Activated CD4-positive, alpha-beta T cell treated with anti-CD3 and anti-CD28 coated beads, Interleukin-2, amount 10 ng/mL, durations not matched to agents 7 days and 5 days (primary cell): ENCODE measurements around the gene ADI1. TPM values are rescaled to one million over a fixed set of nuclear protein-coding genes. Genes with fewer than 3 reads are reported as not detected.
A peak's percentile ranks its signal among the peaks of the same experiment; 100 is the strongest.
"Not testable (repeated sequence)": the region's sequence is repeated elsewhere in the genome, so short reads cannot be mapped to it uniquely, and the experiment has no call there.

ENCODE experiments used
- CTCF ChIA-PET: fragments of 350-600 bp; sonication (Branson Sonifier 250); formaldehyde crosslinking; loops from one replicate; lab custom pipeline; 2021; ENCODE audit warnings: antibody characterized with exemption; lab: Charles Lee
- POLR2A ChIA-PET: fragments of 350-600 bp; sonication (Branson Sonifier 250); formaldehyde crosslinking; loops from one replicate; lab custom pipeline; 2021; ENCODE audit warnings: antibody characterized with exemption; lab: Charles Lee
- DNase-seq: peaks from one replicate; pipeline ENCODE4 v3.0.0-alpha.2; 2020
- H3K27ac Mint-ChIP-seq: one replicate; pipeline ENCODE4 v1.8.0; 2021; ENCODE audit warnings: mild to moderate bottlenecking, moderate library complexity, mixed read lengths
- H3K27me3 Mint-ChIP-seq: one replicate; pipeline ENCODE4 v1.8.0; 2021; ENCODE audit warnings: mixed read lengths
- H3K36me3 Mint-ChIP-seq: one replicate; pipeline ENCODE4 v1.8.0; 2021; ENCODE audit warnings: low read depth, mixed read lengths
- H3K4me1 Mint-ChIP-seq: one replicate; pipeline ENCODE4 v1.8.0; 2021; ENCODE audit warnings: mixed read lengths
- H3K4me3 Mint-ChIP-seq: one replicate; pipeline ENCODE4 v1.8.0; 2021; ENCODE audit warnings: mild to moderate bottlenecking, moderate library complexity, mixed read lengths
- H3K9me3 Mint-ChIP-seq: one replicate; pipeline ENCODE4 v1.8.0; 2021; ENCODE audit warnings: mixed read lengths
- total RNA-seq, 2 experiments: library from RNA; stranded (reverse); gene quantifications; one replicate each; pipeline ENCODE4 v1.2.3, GENCODE V29; 2021

Gene ADI1
- total RNA-seq, 2 experiments from 2014 or later, result 45.7 to 48.2 TPM

GRCh38 chr2:3522961-3523421, 3.7 kb upstream of the ADI1 start:
- Mint-ChIP-seq H3K9me3 (no peaks in the 10 kb centered on the region), H3K4me1 (peaks cover 23% of the 10 kb centered on the region), H3K4me3 (no peak overlapping the region), H3K27me3 (no peaks in the 10 kb centered on the region), H3K27ac (no peak overlapping the region), H3K36me3 (peaks cover 2% of the 10 kb centered on the region)
- ChIA-PET CTCF (no interaction called here), POLR2A (no interaction called here)
- DNase-seq, result no peak

DNA sequence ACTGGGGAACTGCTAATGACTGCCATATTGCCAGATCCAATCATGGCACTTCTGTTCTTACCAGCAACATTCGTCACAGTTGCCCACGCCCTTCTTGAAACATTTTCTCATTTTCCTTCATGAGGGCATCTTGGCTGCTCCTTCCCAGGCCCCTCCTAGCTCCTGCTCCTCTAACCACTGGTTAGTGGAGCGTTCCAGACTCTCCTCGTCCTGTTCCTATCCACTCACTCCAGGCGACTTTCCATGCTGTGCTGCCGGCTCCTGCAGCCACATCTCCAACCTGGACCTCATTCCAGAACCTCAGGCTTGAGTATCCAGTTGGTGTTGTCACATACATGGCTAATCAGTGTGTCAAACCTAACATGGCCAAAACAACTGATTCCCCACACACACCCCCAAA, 1.3 kb upstream of the ADI1 start:
- H3K4me3 Mint-ChIP-seq, result peak overlapping the region; percentile 93
- peak overlapping the region; percentile 91 for H3K27ac Mint-ChIP-seq
- CTCF ChIA-PET, result no interaction called here

GRCh38 chr2:3518496-3519254, 656 bp downstream of the ADI1 start:
- CTCF ChIA-PET, result interaction anchor here (1.3 kb wide), 1 partner anchor 133 kb away, joined by 4 read pairs; no protein-coding TSS in a partner anchor
- peaks cover 39% of the 10 kb centered on the region for H3K4me1 Mint-ChIP-seq
- no peaks in the 10 kb centered on the region for H3K27me3 Mint-ChIP-seq
- peak overlapping the region; percentile 91 for H3K27ac Mint-ChIP-seq
- H3K4me3 Mint-ChIP-seq, result peak overlapping the region; percentile 93
- H3K9me3 Mint-ChIP-seq, result peaks cover 20% of the 10 kb centered on the region
- POLR2A ChIA-PET, result interaction anchor here (1.3 kb wide), 1 partner anchor 40 kb away, joined by 3 read pairs; the partner anchor contains the start of gene RNASEH1
- peaks cover 34% of the 10 kb centered on the region for H3K36me3 Mint-ChIP-seq
- peak; percentile 97 for DNase-seq

More for the DNA sequence above, 1.3 kb upstream of the ADI1 start:
- no peaks in the 10 kb centered on the region for H3K27me3 Mint-ChIP-seq
- H3K4me1 Mint-ChIP-seq, result peaks cover 29% of the 10 kb centered on the region
- no peak for DNase-seq
- H3K9me3 Mint-ChIP-seq, result peaks cover 4% of the 10 kb centered on the region
- POLR2A ChIA-PET, result no interaction called here
- peaks cover 18% of the 10 kb centered on the region for H3K36me3 Mint-ChIP-seq

DNA sequence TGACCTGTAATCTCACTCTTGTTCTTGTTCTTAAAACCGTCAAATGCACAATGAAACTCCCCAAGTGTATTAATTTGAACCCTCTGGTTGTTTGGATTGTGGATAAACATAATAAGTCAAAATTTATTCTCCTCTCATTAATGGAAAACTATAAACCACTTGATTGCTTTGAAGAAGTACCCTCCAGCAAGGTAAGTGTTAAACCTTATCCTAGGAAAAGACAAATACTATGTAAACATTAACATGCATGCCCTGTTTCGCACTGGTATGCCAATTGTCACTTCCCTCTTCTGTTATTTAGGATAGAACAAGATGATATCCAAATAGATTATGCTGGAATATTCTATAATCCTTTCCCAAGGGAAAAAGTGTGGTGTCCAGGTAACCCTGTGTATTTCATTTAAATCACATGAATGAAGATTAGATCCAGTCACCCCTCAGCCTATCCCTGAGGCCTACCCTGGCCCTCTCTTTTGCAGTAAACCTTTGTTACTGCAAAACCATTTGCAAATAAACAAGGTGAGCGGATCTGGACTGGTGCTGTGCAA, 1.3 kb downstream of the ADI1 start:
- peak overlapping the region; percentile 93 for H3K4me3 Mint-ChIP-seq

GRCh38 chr2:3516831-3517230, 2.5 kb downstream of the ADI1 start:
- H3K9me3 Mint-ChIP-seq, result peaks cover 24% of the 10 kb centered on the region
- peaks cover 51% of the 10 kb centered on the region for H3K36me3 Mint-ChIP-seq
- no peak overlapping the region for H3K27ac Mint-ChIP-seq
- no peaks in the 10 kb centered on the region for H3K27me3 Mint-ChIP-seq
- no peak for DNase-seq
- CTCF ChIA-PET, result interaction anchor here (1.1 to 1.2 kb wide), 4 partner anchors 9 to 92 kb away, joined by 3 to 6 read pairs (median 3); partner anchors contain the start of gene RNASEH1
- POLR2A ChIA-PET, result no interaction called here
- H3K4me1 Mint-ChIP-seq, result peaks cover 44% of the 10 kb centered on the region
- no peak overlapping the region for H3K4me3 Mint-ChIP-seq

More for the DNA sequence above, 1.3 kb downstream of the ADI1 start:
- Mint-ChIP-seq H3K9me3 (peaks cover 20% of the 10 kb centered on the region), H3K27me3 (no peaks in the 10 kb centered on the region), H3K27ac (peak overlapping the region; percentile 91), H3K4me1 (peaks cover 44% of the 10 kb centered on the region), H3K36me3 (peaks cover 40% of the 10 kb centered on the region)
- CTCF ChIA-PET, result interaction anchor here (1.3 kb wide), 1 partner anchor 134 kb away, joined by 4 read pairs; no protein-coding TSS in a partner anchor
- no peak for DNase-seq
- POLR2A ChIA-PET, result interaction anchor here (1.3 kb wide), 1 partner anchor 40 kb away, joined by 3 read pairs; the partner anchor contains the start of gene RNASEH1

DNA sequence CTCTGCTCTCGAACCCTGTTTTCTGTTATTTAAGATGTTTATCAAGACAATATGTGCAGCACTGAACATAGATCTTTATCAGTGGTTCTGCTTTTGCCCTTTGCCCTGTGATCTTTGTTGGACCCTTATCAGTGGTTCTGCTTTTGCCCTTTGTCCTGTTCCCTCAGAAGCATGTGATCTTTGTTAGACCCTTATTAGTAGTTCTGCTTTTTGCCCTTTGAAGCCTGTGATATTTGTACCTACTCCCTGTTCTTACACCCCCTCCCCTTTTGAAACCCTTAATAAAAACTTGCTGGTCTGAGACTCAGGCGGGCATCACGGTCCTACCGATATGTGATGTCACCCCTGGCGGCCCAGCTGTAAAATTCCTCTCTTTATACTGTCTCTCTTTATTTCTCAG, 3.9 kb downstream of the ADI1 start:
- Mint-ChIP-seq H3K36me3 (peaks cover 62% of the 10 kb centered on the region), H3K4me1 (peaks cover 34% of the 10 kb centered on the region), H3K9me3 (peaks cover 29% of the 10 kb centered on the region)
- H3K27me3 Mint-ChIP-seq, DNase-seq, CTCF ChIA-PET, H3K4me3 Mint-ChIP-seq, H3K27ac Mint-ChIP-seq, POLR2A ChIA-PET: not testable (repeated sequence)

DNA sequence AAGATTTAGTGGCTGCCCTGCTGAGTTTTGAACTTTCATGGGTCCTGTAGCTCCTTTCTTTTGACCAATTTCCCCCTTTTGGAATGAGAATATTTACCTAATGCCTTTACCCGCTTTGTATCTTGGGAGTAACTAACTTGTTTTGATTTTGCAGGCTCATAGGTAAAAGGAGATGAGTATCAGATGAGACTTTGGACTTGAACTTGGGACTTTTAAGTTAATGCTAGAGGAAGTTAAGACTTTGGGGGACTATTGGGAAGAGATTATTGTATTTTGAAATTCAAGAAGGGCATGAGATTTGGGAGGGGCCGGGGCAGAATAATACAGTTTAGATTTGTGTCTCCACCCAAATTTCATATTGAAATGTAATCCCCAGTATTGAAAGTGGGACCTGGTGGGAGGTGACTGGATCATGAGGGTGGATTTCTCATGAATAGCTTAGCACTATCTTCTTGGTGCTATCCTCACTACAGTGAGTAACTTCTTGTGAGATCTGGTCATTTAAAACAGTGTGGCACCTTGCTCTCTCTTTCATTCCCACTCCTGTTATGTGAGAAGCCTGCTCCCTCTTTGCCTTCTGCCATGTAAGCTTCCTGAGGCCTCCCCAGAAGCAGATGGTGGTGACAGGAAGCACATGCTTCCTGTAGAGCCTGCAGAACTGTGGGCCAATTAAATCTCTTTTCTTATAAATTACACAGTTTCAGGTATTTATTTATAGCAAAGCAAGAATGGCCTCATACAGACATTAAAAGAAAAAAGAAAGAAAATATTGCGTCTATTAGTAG, 6.1 kb downstream of the ADI1 start:
- ChIA-PET POLR2A (no interaction called here), CTCF (no interaction called here)
- Mint-ChIP-seq H3K4me3 (no peak overlapping the region), H3K4me1 (peaks cover 28% of the 10 kb centered on the region), H3K9me3 (peaks cover 29% of the 10 kb centered on the region), H3K27ac (no peak overlapping the region), H3K36me3 (peaks cover 76% of the 10 kb centered on the region), H3K27me3 (no peaks in the 10 kb centered on the region)
- no peak for DNase-seq

DNA sequence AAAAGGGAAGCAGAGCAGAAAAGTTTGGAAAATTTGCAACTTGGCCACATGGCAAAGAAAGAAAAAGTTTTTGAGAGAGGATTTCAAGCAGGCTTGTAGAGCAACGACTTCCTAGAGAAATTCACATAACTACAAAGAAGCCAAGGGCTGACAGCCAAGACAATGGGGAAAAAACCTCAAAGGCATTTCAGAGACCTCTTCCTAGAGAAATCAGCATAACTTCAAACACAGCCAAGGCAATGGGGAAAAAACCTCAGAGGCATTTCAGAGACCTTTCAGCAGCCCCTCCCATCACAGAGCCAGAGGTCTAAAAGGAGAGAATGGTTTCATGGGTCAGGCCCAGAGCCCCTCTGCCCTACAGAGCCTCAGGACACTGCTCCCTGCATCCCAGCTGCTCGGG, 7.2 kb downstream of the ADI1 start:
- CTCF ChIA-PET, result no interaction called here
- Mint-ChIP-seq H3K27ac (no peak overlapping the region), H3K9me3 (peaks cover 29% of the 10 kb centered on the region), H3K36me3 (peaks cover 79% of the 10 kb centered on the region), H3K4me3 (no peak overlapping the region), H3K27me3 (no peaks in the 10 kb centered on the region), H3K4me1 (peaks cover 23% of the 10 kb centered on the region)
- no peak for DNase-seq
- POLR2A ChIA-PET, result no interaction called here

GRCh38 chr2:3505771-3506170, 13.6 kb downstream of the ADI1 start:
- H3K9me3 Mint-ChIP-seq, result peaks cover 4% of the 10 kb centered on the region
- POLR2A ChIA-PET, result no interaction called here

GRCh38 chr2:3504741-3505140, 14.6 kb downstream of the ADI1 start:
- CTCF ChIA-PET, result interaction anchor here (0.9 kb wide), 1 partner anchor 12 kb away, joined by 3 read pairs; no protein-coding TSS in a partner anchor
- no peak overlapping the region for H3K4me3 Mint-ChIP-seq
- peaks cover 4% of the 10 kb centered on the region for H3K9me3 Mint-ChIP-seq
- H3K27ac Mint-ChIP-seq, result no peak overlapping the region
- H3K4me1 Mint-ChIP-seq, result peaks cover 4% of the 10 kb centered on the region
- H3K36me3 Mint-ChIP-seq, result peaks cover 56% of the 10 kb centered on the region
- no peaks in the 10 kb centered on the region for H3K27me3 Mint-ChIP-seq
- POLR2A ChIA-PET, result interaction anchor here (0.6 kb wide), 1 partner anchor 160 kb away, joined by 3 read pairs; no protein-coding TSS in a partner anchor
- no peak for DNase-seq

More at GRCh38 chr2:3505771-3506170, 13.6 kb downstream of the ADI1 start:
- peaks cover 4% of the 10 kb centered on the region for H3K4me1 Mint-ChIP-seq
- no peak for DNase-seq
- H3K27ac Mint-ChIP-seq, result peak overlapping the region; percentile 25
- CTCF ChIA-PET, result interaction anchor here (0.7 kb wide), 1 partner anchor 15 kb away, joined by 3 read pairs; no protein-coding TSS in a partner anchor
- no peaks in the 10 kb centered on the region for H3K27me3 Mint-ChIP-seq
- H3K4me3 Mint-ChIP-seq, result no peak overlapping the region
- H3K36me3 Mint-ChIP-seq, result peaks cover 61% of the 10 kb centered on the region

- Mint-ChIP-seq H3K27ac (no peak overlapping the region), H3K4me1 (peaks cover 2% of the 10 kb centered on the region), H3K9me3 (peaks cover 4% of the 10 kb centered on the region), H3K4me3 (no peak overlapping the region), H3K27me3 (no peaks in the 10 kb centered on the region), H3K36me3 (peaks cover 60% of the 10 kb centered on the region)
- CTCF ChIA-PET, result interaction anchor here (0.9 kb wide), 1 partner anchor 13 kb away, joined by 3 read pairs; no protein-coding TSS in a partner anchor
- POLR2A ChIA-PET, result no interaction called here
- no peak for DNase-seq
These were observed 15.8 kb downstream of the ADI1 start for GRCh38 chr2:3503483-3503882.

- peaks cover 58% of the 10 kb centered on the region for H3K36me3 Mint-ChIP-seq
- no peaks in the 10 kb centered on the region for H3K27me3 Mint-ChIP-seq
- DNase-seq, result no peak
- POLR2A ChIA-PET, result no interaction called here
- peaks cover 2% of the 10 kb centered on the region for H3K4me1 Mint-ChIP-seq
- CTCF ChIA-PET, result no interaction called here
- peaks cover 4% of the 10 kb centered on the region for H3K9me3 Mint-ChIP-seq
- no peak overlapping the region for H3K4me3 Mint-ChIP-seq
- no peak overlapping the region for H3K27ac Mint-ChIP-seq
These were observed 16.3 kb downstream of the ADI1 start for GRCh38 chr2:3503046-3503445.
